Stimulated activated CD8-positive, alpha-beta memory T cell treated with anti-CD3 and anti-CD28 coated beads, Interleukin-7, amount 100 ng/mL, for 24 hours (primary cell): ENCODE data around the gene TIGAR.

ENCODE experiments used
- DNase-seq: peaks from one replicate; pipeline ENCODE4 v3.0.0-alpha.2; 2020; ENCODE audit warnings: low read depth

Gene TIGAR

DNA sequence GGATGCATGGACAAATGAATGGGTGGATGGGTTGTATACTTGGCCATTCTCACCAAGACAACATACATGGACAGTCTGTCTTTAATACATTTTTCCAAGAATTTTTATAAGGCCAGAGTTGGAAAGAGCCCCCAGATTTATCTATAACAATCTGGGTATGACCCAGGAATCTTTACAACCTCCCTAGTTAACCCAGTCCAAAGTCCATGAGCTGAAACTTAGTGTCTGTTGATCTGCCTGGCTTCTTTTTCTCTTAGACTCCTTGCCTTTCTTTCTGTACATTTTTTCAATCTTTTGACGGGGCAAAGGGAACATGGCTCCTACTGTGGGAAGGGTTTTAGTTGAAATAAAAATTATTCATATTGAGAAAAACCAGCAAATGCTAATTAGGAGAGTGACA lies 57.8 kb downstream of the TIGAR start:
- no peak for DNase-seq

DNA sequence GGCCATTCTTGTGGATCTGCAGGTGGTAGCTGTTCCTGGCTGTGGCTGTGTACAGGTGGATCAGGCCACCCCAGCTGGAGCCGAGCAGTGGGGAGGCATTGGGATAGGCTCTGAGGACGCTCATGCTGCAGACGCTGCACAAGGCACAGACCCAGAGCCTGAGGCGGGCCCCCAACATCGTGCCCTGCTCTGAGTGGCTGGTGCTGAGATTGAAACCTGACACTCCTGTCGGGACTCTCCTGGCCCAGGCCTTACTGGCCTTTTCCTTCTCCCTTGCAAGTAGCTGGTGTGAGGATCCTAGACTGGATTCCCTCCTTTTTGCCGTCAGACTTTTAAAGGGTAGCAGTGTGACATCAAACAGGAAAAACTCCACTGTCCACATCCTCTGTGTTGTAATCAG lies 58.4 kb downstream of the TIGAR start, which contains the start of gene FGF23:
Gene FGF23 (minus strand): TSS at position 308 of the 400 bp plus-strand sequence. CDS start 130 bp downstream, at position 178.
- no peak for DNase-seq

DNA sequence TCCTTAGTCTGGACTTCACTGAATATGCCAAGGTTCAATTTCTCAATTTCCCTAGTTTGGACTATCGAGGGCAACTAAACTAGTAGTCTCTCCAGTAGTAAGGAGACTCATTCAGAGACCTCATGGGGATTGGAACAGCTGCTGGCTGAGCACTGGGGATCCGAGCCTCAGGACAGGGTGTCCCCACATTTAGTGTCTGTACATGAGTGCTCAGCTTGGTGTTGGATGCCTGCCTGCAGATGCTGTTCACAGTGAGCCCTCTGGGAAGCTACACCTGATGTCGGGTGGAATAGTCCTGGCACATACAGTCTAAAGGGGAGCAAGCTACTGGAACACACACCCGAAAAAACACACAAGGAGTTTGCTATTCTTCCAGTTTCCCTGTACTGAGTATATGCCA lies 59.3 kb downstream of the TIGAR start:
- no peak for DNase-seq

DNA sequence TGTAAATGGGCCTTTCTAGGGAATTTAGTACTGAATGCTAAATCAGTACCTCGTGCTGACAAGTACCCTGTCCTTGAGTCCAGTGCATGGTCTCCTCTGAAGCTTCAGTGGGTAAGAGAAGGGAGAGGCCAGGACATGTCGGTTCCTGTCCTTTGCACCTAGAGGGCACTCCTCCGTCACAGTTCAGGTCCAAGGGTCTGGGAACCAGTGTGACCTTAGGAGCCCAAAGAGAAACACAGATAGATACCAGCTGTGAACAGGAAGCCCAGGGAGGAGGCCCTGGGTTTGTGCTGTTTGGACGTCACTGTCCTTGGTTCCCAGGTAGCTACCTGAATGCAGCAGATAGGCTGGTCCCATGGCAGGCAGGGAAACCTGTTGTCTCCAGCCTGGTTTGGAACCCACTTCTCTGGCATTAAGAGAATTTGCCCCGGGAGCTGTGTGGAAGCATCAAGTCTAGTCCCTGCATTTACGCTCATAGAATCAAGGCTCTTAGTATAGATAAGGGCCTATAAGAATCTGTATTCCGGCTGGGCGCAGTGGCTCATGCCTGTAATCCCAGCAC lies 62.4 kb downstream of the TIGAR start:
- DNase-seq: no peak

DNA sequence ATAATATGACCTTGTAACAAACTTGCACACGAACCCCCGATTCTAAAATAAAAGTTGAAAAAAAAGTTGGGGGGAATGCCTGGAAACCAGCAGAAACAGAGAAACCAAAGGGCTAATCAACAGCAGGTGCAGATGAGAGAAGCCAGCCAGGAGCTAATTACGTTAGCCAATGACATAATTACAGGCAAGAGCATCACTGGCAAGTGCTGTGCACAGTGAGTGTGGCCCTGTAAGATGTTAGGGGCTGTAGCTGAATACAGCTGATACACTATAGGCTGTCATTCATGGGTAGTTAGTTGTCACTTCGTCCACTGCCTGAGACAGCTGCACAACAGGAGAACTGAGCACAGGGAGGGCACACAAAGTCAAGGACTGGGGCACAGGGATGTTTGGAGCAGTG lies 65.8 kb downstream of the TIGAR start:
- no peak for DNase-seq

DNA sequence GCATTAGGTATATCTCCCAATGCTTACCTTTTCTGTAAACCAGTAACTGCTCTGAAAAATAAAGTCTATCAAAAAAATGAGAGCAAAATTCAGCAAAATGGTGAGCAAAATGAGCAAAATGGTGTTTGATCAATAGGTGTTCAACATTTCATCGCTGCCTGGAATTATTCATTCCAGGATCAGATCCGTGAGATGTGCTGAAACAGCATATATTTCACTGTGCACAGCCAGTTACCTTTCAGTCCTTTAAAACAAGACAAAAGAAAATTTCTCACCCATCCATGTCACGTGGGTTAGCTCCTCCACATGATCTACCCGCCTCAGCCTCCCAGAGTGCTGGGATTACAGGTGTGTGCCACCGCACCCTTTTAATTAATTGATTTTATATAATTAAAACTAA lies 66.6 kb downstream of the TIGAR start:
- no peak for DNase-seq

DNA sequence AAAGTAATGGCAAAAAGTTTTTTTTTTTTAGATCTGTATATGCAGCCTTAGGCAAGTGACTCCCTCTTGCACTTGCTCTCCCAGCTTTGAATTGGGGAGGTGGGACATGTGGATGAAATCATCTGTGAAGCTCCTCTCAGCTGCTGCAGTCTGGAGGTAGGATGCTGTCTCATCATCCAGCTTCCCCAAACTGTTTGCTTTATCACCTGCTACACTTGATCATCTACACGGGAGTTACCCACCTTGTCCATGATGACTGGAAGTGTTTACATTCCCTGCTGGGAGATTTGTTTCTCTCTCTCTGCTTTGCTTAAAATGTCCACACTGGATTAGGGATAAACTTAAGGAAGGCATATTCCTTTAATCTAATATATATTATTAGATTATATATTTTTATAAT lies 67.0 kb downstream of the TIGAR start:
- no peak for DNase-seq

DNA sequence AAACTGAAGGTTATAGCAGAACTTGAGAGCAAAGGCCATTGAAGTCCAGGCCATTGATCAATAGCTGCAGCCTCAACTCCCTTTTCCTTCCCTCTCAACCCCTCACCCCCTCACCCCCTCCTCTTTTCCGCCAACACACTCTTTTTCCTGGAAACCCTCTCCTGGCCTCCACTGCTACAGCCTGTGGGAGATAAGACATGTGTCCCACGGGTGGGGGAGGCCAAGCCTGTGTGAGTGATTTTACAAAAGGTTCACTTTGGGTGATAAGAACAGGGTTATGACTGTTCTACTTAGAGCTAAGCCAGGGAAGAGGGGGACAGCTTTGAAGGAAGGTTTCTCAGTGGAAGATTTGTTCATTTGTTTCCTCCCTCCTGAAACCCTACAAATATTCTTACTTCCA lies 67.6 kb downstream of the TIGAR start:
- DNase-seq: no peak

DNA sequence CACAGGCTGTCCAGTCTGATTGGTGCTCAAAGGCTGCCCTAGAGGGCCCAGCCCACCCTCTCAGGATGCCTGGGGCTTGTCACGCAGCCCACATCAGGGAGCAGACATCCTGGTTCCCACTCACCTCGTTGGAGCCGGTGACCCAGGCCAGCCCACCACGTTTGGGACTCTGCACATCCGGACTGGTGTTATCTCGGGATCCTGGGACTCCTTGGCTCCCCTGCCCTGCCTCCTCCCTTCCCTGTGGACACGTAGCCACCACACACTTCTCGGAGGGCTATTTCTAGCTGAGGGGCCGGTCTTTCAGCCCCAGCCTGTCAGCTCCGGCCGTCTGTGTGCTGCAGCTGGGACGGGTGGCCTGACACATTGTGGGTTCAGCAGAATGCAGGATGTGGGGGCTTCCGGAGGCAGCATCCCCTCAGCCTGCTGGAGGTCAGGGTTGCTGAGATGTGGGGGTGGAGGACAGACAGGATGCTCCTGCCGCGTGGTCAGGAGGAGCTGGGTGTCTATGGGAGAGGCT lies 71.3 kb downstream of the TIGAR start:
- no peak for DNase-seq

DNA sequence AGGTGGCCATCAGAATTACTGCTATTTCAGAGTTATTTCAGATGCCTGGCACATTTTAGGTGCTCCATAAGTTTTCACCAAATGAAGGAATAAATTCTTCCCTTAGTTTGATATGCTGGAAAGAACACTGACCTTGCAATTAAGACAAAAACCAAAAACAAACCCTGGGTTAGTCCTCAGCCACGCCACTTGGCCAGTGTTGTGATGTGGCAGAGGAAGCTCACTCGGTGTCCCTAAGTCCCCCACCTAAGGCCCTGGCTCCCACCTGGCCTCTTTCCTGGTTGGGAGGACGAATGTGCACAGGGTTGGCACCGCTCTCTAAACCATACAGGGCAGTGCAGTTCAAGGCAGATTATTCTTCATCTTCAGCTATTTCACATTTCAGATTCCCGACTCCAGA lies 72.2 kb downstream of the TIGAR start:
- no peak for DNase-seq

DNA sequence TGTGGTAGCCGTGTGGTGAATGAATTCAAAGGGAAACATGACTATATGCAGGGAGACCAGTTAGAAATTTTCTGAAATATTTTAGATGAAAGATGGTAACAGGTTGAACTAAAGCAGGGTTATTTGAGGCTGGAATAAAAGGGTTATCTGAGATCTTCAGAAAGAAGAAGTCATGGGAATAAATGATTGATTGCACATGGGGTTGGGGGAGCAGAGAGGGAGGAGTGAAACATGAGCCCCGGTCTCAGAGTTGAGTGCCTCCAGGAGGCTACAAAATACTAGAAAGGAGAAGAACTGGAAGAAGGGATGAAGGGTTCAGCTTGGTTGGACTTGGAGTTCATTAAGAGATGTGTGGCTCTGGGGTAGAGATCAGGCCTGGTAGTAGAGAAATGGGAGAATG lies 74.8 kb downstream of the TIGAR start:
- no peak for DNase-seq

DNA sequence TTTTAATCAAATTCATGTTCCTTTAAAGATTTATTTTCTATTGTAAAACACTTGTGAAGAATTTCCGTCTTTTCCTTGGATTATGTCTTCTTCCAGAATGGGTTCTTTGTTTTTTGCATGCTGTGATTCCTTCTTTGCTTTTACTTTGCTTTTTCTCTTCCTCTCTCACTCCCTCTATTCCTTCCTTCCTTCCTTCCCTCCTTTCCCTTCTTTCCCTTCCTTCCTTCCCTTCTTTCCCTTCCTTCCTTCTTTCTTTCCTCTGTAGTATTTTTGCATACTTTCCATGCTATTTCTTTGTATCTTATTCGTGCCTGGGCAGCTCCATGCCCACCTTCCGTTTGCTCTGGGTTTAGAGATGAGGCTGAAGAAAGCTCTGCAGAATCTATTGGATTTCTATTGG lies 80.1 kb downstream of the TIGAR start:
- no peak for DNase-seq

DNA sequence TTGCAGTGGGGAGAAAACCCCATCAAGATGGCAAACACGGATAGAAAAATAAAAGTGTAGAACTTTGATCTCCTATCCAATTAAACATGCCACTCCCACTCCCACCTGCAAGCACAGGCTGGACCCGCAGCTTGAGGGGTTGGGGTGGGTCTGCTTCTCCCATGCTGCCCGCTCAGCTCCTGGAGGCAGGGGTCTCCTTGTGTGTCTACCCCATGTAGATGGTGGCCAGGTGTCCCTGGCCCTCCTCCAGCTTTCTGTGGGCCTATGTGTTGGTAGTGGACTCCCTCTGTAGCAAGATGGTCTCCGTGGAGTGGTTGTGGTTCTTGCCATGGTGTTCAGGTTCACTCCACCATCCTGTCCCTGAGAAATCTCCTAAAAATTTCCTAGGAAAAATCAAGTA lies 82.0 kb downstream of the TIGAR start:
- DNase-seq: no peak
